HFFc6 (cell line): ENCODE measurements around the gene PCDH15. TPM values are rescaled to one million over a fixed set of nuclear protein-coding genes. Genes with fewer than 3 reads are reported as not detected.

Experiments used
- DNase-seq: peaks from one replicate; pipeline ENCODE4 v3.0.0-alpha.2; 2018
- H3K27ac Mint-ChIP-seq: 2 replicates; pipeline ENCODE4 v1.8.0; 2020; ENCODE audit warnings: mild to moderate bottlenecking, mixed read lengths
- H3K27me3 Mint-ChIP-seq: 2 replicates; pipeline ENCODE4 v1.8.0; 2021; ENCODE audit warnings: mild to moderate bottlenecking, moderate library complexity, mixed read lengths; ENCODE audit not compliant: insufficient read depth
- H3K36me3 Mint-ChIP-seq: 2 replicates; pipeline ENCODE4 v1.8.0; 2021; ENCODE audit warnings: low read depth, mixed read lengths
- H3K4me1 Mint-ChIP-seq: 2 replicates; pipeline ENCODE4 v1.8.0; 2020; ENCODE audit warnings: low read depth, mixed read lengths
- H3K4me3 Mint-ChIP-seq: 2 replicates; pipeline ENCODE4 v1.8.0; 2020; ENCODE audit warnings: mild to moderate bottlenecking, moderate library complexity, mixed read lengths
- H3K9me3 Mint-ChIP-seq: 2 replicates; pipeline ENCODE4 v1.8.0; 2020; ENCODE audit warnings: mild to moderate bottlenecking, mixed read lengths
- total RNA-seq, 6 experiments: library from RNA; stranded (reverse); fragmentation: NEBNext Ultra II Directional; extraction: Animal tissue kit (Norgen Biotek cat#: 25700); gene quantifications; 2 replicates in 1 of 6; 3 replicates in 5 of 6; pipeline ENCODE4 v1.2.3, GENCODE V29; 2021
- TF ChIP-seq, protein P1 (sequence below): fragments of 200-600 bp; sonication (generic); IDR thresholded peaks from 2 replicates; pipeline ENCODE4 v1.5.0; 2021; ENCODE audit warnings: antibody characterized with exemption, mild to moderate bottlenecking

The PCDH15 gene
- total RNA-seq, 6 experiments from 2014 or later = not detected

DNA sequence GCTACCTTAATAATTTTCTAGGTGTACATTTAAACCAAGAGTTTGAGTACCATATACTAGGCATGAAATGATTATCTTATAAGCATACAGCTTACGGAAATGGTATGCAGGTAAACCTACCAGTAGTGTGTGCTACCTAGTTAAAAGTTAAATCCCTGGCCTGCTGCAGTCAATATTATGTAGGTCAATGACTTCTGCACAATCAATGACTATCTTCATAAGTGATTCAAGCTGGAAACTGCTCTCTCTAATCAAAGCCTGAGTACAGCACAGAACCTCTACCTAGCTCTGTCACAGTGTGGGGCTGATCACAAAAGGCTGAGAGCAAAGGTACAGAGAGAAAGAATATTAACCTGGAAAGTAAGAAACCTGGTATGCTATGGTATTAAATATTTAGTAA, 733.7 kb downstream of the PCDH15 start:
- no peaks in the 10 kb centered on the region for H3K4me1 Mint-ChIP-seq
- H3K27ac Mint-ChIP-seq = no peak overlapping the region
- H3K27me3 Mint-ChIP-seq = no peaks in the 10 kb centered on the region
- DNase-seq = no peak
- H3K36me3 Mint-ChIP-seq = no peaks in the 10 kb centered on the region
- H3K9me3 Mint-ChIP-seq = peaks cover 20% of the 10 kb centered on the region
- no peak overlapping the region for H3K4me3 Mint-ChIP-seq
- TF ChIP-seq, protein P1, sequence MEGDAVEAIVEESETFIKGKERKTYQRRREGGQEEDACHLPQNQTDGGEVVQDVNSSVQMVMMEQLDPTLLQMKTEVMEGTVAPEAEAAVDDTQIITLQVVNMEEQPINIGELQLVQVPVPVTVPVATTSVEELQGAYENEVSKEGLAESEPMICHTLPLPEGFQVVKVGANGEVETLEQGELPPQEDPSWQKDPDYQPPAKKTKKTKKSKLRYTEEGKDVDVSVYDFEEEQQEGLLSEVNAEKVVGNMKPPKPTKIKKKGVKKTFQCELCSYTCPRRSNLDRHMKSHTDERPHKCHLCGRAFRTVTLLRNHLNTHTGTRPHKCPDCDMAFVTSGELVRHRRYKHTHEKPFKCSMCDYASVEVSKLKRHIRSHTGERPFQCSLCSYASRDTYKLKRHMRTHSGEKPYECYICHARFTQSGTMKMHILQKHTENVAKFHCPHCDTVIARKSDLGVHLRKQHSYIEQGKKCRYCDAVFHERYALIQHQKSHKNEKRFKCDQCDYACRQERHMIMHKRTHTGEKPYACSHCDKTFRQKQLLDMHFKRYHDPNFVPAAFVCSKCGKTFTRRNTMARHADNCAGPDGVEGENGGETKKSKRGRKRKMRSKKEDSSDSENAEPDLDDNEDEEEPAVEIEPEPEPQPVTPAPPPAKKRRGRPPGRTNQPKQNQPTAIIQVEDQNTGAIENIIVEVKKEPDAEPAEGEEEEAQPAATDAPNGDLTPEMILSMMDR = no peak

- H3K27me3 Mint-ChIP-seq = no peaks in the 10 kb centered on the region
- peaks cover 18% of the 10 kb centered on the region for H3K9me3 Mint-ChIP-seq
- TF ChIP-seq, protein P1 = no peak
These were observed 734.4 kb downstream of the PCDH15 start for GRCh38 chr10:54066646-54067045.

GRCh38 chr10:54065106-54065505, 735.9 kb downstream of the PCDH15 start:
- no peaks in the 10 kb centered on the region for H3K4me1 Mint-ChIP-seq

More at GRCh38 chr10:54066646-54067045, 734.4 kb downstream of the PCDH15 start:
- DNase-seq = no peak
- H3K36me3 Mint-ChIP-seq = no peaks in the 10 kb centered on the region
- H3K4me3 Mint-ChIP-seq = no peak overlapping the region
- no peaks in the 10 kb centered on the region for H3K4me1 Mint-ChIP-seq
- no peak overlapping the region for H3K27ac Mint-ChIP-seq

GRCh38 chr10:54064215-54064614, 736.8 kb downstream of the PCDH15 start:
- Mint-ChIP-seq H3K27ac (no peak overlapping the region), H3K36me3 (no peaks in the 10 kb centered on the region), H3K4me1 (no peaks in the 10 kb centered on the region), H3K27me3 (no peaks in the 10 kb centered on the region), H3K4me3 (no peak overlapping the region), H3K9me3 (peaks cover 22% of the 10 kb centered on the region)
- no peak for DNase-seq
- TF ChIP-seq, protein P1 = no peak

More at GRCh38 chr10:54065106-54065505, 735.9 kb downstream of the PCDH15 start:
- Mint-ChIP-seq H3K27me3 (no peaks in the 10 kb centered on the region), H3K36me3 (no peaks in the 10 kb centered on the region), H3K9me3 (peaks cover 18% of the 10 kb centered on the region), H3K4me3 (no peak overlapping the region), H3K27ac (no peak overlapping the region)
- TF ChIP-seq, protein P1 = no peak
- no peak for DNase-seq

DNA sequence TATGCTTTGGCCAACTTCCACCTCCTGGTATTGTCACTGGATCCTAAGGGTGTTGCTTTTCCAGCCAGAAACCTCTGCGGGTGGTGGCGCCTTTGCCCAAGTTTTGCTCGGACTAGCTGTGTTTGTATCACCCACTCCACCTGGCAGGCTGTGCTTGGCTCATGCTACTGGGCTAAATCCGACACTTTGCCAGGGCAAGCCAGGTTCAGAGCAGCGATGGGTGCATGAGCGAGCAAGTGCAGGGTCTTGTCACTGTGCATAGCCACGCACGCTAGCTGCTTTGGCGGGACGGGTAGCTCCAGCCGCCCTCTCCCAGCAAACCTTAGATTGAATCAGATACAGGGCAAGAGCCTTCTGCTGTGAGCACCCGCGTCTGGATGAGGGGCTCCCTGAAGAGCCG, 737.5 kb downstream of the PCDH15 start:
- Mint-ChIP-seq H3K4me3 (no peak overlapping the region), H3K9me3 (peaks cover 28% of the 10 kb centered on the region), H3K36me3 (no peaks in the 10 kb centered on the region), H3K27ac (no peak overlapping the region), H3K27me3 (no peaks in the 10 kb centered on the region), H3K4me1 (no peaks in the 10 kb centered on the region)
- TF ChIP-seq, protein P1 = no peak
- DNase-seq = no peak

DNA sequence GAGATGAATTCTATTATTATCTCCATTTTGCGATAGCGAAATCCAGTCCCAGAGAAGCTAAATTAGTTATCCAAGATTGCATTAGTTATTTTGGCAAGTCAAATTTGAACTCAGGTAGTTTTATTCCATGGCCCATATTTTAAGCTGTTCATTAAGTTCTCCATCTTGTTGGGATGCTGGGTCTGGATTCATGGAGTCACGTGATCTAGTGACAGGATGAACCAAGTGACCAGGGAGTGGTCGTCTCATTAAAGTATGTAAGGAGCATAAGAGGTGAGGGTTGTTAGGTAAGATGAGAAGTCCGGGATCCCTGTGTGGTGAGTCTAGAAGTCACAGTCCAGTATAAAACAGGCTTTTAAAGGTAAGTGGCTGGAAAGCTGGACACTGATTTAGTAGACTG, 740.5 kb downstream of the PCDH15 start:
- Mint-ChIP-seq H3K4me1 (no peaks in the 10 kb centered on the region), H3K9me3 (peaks cover 42% of the 10 kb centered on the region), H3K27me3 (no peaks in the 10 kb centered on the region), H3K36me3 (no peaks in the 10 kb centered on the region), H3K4me3 (no peak overlapping the region), H3K27ac (no peak overlapping the region)
- no peak for DNase-seq
- TF ChIP-seq, protein P1 = no peak
